PC-3 (cell line): ENCODE results near the gene FZR1. TPM values are rescaled to one million over a fixed set of nuclear protein-coding genes. Genes with fewer than 3 reads are reported as not detected.

Experiments used
- ATAC-seq: fragments of 200-7000 bp; cut with Tn5 transposase; 2 replicates; pipeline ENCODE4 v1.9.1; 2020; ENCODE audit warnings: mild to moderate bottlenecking, moderate library complexity
- BruUV-seq: library from RNA; stranded (reverse); fragments of 400-500 nt; replicated peaks from 2 replicates; lab custom pipeline; 2021; lab: Mats Ljungman, UMichigan
- CTCF ChIA-PET: fragments of 300-600 bp; sonication (Branson Sonifier 250); formaldehyde crosslinking; loops from one replicate; lab custom pipeline; 2022; ENCODE audit warnings: antibody characterized with exemption; lab: Charles Lee
- POLR2A ChIA-PET: fragments of 300-600 bp; sonication (Branson Sonifier 250); formaldehyde crosslinking; loops from one replicate; lab custom pipeline; 2022; ENCODE audit warnings: antibody characterized with exemption; ENCODE audit not compliant: unreplicated experiment; lab: Charles Lee
- DNase-seq: peaks from one replicate; pipeline ENCODE4 v3.0.0-alpha.2; 2015
- H2AFZ ChIP-seq: fragments of 300-600 bp; sonication (generic); 2 replicates; pipeline ENCODE4 v1.6.0; 2016; ENCODE audit warnings: antibody characterized with exemption, low read length
- H3F3A ChIP-seq: fragments of 300-600 bp; sonication (generic); one replicate; pipeline ENCODE4 v1.6.0; 2017; ENCODE audit warnings: antibody characterized with exemption, low read length, control low read depth, mild to moderate bottlenecking; ENCODE audit not compliant: unreplicated experiment
- H3K27ac ChIP-seq: fragments of 300-600 bp; sonication (generic); 2 replicates; pipeline ENCODE4 v1.5.1; 2016; ENCODE audit warnings: mild to moderate bottlenecking, low read length
- H3K27me3 ChIP-seq: fragments of 300-600 bp; sonication (generic); 2 replicates; pipeline ENCODE4 v1.6.1; 2016; ENCODE audit warnings: low read length, mixed read lengths
- H3K36me3 ChIP-seq: fragments of 300-600 bp; sonication (generic); 2 replicates; pipeline ENCODE4 v1.6.1; 2016; ENCODE audit warnings: low read depth, mixed run types, low read length, mixed read lengths
- H3K4me1 ChIP-seq: fragments of 300-600 bp; sonication (generic); 2 replicates; pipeline ENCODE4 v1.5.1; 2016; ENCODE audit warnings: low read length; ENCODE audit not compliant: insufficient read depth
- H3K4me2 ChIP-seq: fragments of 300-600 bp; sonication (generic); 2 replicates; pipeline ENCODE4 v1.6.0; 2016; ENCODE audit warnings: low read length
- H3K4me3 ChIP-seq: fragments of 300-600 bp; sonication (generic); 2 replicates; pipeline ENCODE4 v1.5.1; 2016; ENCODE audit warnings: mild to moderate bottlenecking, low read length, mixed read lengths
- H3K79me2 ChIP-seq: fragments of 300-600 bp; sonication (generic); 2 replicates; pipeline ENCODE4 v1.6.1; 2017; ENCODE audit warnings: low read length, mixed read lengths
- H3K9ac ChIP-seq: fragments of 300-600 bp; sonication (generic); 2 replicates; pipeline ENCODE4 v1.6.0; 2016; ENCODE audit warnings: mild to moderate bottlenecking, low read length
- H3K9me2 ChIP-seq: fragments of 300-600 bp; sonication (generic); replicated peaks from 2 replicates; pipeline ENCODE4 v1.6.1; 2016; ENCODE audit warnings: mixed run types, low read length, mixed read lengths
- H3K9me3 ChIP-seq: fragments of 300-600 bp; sonication (generic); 2 replicates; pipeline ENCODE4 v1.6.1; 2016; ENCODE audit warnings: low read length, mixed read lengths
- H4K20me1 ChIP-seq: fragments of 300-600 bp; sonication (generic); 2 replicates; pipeline ENCODE4 v1.6.1; 2016; ENCODE audit warnings: low read length, mixed read lengths
- EZH2 ChIP-seq: fragments of 300-600 bp; sonication (generic); IDR thresholded peaks from one replicate; pipeline ENCODE4 v1.6.1; 2017; ENCODE audit warnings: antibody characterized with exemption, mild to moderate bottlenecking, low read length; ENCODE audit not compliant: unreplicated experiment
- EZH2phosphoT487 ChIP-seq: fragments of 300-600 bp; sonication (generic); IDR thresholded peaks from 2 replicates; pipeline ENCODE4 v1.6.1; 2018; ENCODE audit warnings: mild to moderate bottlenecking, antibody characterized with exemption, low read length, borderline replicate concordance
- intact Hi-C: fragments of 100-400 bp; cut with micrococcal nuclease; formaldehyde crosslinking; loops from 2 replicates; pipeline ENCODE4 v1.9.0; 2023
- total RNA-seq: library from RNA; depleted of rRNA; stranded (reverse); fragments of >200 nt; gene quantifications from 2 replicates; pipeline ENCODE4 v1.2.3, GENCODE V29; 2014
- TF ChIP-seq, protein P1 (sequence below): fragments of 300-600 bp; sonication (generic); conservative IDR thresholded peaks from 2 replicates; pipeline ENCODE4 v1.5.1; 2017; ENCODE audit warnings: antibody characterized with exemption, low read depth, mild to moderate bottlenecking, low read length

FZR1 gene
- total RNA-seq, 1 experiment from 2014 or later = 53.6 TPM

DNA sequence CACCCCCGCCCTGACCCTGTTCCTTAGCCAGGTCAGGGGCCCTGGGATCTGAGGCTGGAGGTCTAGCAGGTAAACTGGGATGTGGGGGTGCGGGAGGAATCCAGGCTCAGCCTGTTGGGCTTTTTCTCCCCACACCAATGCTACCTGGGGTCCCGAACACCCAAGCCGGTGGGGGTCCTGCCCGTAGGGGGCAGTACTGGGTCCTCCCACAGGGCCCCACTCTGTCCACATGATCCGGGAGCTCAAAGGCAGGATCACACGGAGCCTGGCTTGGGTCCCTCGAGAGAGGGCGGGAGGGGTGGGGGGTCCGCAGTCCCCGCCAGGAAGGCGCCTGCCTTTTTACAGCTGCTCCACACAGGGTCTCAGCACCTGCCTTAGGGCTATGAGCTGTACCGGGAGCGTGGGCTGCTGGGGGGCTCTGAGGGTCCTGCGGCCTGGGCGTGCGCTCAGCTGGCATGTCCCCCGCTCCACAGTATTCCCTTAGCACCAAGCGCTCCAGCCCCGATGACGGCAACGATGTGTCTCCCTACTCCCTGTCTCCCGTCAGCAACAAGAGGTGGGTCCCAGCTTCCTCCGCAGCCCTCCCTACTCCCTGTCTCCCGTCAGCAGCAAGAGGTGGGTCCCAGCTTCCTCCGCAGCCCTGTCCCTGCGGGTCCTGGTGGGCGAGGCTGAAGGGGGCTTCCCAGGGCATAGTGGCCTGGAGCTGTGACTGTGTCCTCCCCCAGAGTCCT, 20.6 kb downstream of the FZR1 start:
- no peak overlapping the region for H3K9ac ChIP-seq
- DNase-seq (no peak), ATAC-seq (no peak)
- H3F3A ChIP-seq = no peaks in the 10 kb centered on the region
- POLR2A ChIA-PET = no interaction called here
- H3K27me3 ChIP-seq = no peaks in the 10 kb centered on the region
- intact Hi-C loops = no loop called here
- no peaks in the 10 kb centered on the region for H3K9me2 ChIP-seq
- H3K4me3 ChIP-seq = no peak overlapping the region
- no peaks in the 10 kb centered on the region for H3K9me3 ChIP-seq
- no TSS peak for BruUV-seq
- CTCF ChIA-PET = no interaction called here
- no peaks in the 10 kb centered on the region for H4K20me1 ChIP-seq
- H3K36me3 ChIP-seq = no peaks in the 10 kb centered on the region; the same call in 1 of the 2 replicates
- H3K4me2 ChIP-seq = no peak overlapping the region
- H3K79me2 ChIP-seq = peaks cover 6% of the 10 kb centered on the region; the same call in 1 of the 2 replicates
- TF ChIP-seq EZH2phosphoT487 (no peak), EZH2 (no peak)
- TF ChIP-seq, protein P1, sequence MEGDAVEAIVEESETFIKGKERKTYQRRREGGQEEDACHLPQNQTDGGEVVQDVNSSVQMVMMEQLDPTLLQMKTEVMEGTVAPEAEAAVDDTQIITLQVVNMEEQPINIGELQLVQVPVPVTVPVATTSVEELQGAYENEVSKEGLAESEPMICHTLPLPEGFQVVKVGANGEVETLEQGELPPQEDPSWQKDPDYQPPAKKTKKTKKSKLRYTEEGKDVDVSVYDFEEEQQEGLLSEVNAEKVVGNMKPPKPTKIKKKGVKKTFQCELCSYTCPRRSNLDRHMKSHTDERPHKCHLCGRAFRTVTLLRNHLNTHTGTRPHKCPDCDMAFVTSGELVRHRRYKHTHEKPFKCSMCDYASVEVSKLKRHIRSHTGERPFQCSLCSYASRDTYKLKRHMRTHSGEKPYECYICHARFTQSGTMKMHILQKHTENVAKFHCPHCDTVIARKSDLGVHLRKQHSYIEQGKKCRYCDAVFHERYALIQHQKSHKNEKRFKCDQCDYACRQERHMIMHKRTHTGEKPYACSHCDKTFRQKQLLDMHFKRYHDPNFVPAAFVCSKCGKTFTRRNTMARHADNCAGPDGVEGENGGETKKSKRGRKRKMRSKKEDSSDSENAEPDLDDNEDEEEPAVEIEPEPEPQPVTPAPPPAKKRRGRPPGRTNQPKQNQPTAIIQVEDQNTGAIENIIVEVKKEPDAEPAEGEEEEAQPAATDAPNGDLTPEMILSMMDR = no peak; the same call in 1 of the 2 replicates
- H2AFZ ChIP-seq = no peak overlapping the region
- H3K4me1 ChIP-seq = no peaks in the 10 kb centered on the region
- no peak overlapping the region for H3K27ac ChIP-seq

DNA sequence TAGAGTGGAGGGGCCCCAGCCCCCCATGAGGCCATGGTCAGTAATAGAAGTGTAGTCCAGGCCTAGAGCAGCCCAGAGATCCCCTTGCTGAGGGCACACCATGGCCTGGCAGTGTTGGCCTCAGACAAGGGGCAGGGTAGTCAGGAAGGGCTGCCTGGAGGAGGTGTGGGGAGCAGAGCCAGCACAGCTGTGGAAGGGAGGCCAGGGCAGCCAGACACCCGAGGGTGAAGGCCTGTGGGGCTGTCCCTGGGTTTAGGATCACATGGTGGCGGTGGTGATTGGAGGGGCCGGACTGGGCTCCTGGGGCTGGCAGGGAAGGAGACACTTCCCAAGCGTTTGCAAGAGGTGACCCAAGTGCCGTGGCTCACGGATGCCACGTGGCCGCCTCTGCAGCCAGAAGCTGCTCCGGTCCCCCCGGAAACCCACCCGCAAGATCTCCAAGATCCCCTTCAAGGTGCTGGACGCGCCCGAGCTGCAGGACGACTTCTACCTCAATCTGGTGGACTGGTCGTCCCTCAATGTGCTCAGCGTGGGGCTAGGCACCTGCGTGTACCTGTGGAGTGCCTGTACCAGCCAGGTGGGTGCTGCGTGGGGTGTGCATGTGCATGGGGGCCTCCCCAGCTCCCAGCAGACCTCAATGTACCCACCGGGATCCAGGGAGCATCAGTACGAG, 21.3 kb downstream of the FZR1 start:
- Histone ChIP-seq H3K9me2 (no peaks in the 10 kb centered on the region), H4K20me1 (no peaks in the 10 kb centered on the region), H2AFZ (no peak overlapping the region), H3F3A (no peaks in the 10 kb centered on the region), H3K9ac (no peak overlapping the region), H3K27me3 (no peaks in the 10 kb centered on the region), H3K79me2 (peaks cover under 1% of the 10 kb centered on the region; the same call in 1 of the 2 replicates), H3K4me3 (no peak overlapping the region), H3K4me1 (no peaks in the 10 kb centered on the region), H3K9me3 (no peaks in the 10 kb centered on the region), H3K4me2 (no peak overlapping the region), H3K36me3 (no peaks in the 10 kb centered on the region; the same call in 1 of the 2 replicates), H3K27ac (no peak overlapping the region)
- ATAC-seq (no peak), DNase-seq (no peak)
- ChIA-PET CTCF (no interaction called here), POLR2A (no interaction called here)
- TF ChIP-seq, protein P1 = no peak
- TF ChIP-seq EZH2 (no peak), EZH2phosphoT487 (no peak)
- intact Hi-C loops = no loop called here
- no TSS peak for BruUV-seq

DNA sequence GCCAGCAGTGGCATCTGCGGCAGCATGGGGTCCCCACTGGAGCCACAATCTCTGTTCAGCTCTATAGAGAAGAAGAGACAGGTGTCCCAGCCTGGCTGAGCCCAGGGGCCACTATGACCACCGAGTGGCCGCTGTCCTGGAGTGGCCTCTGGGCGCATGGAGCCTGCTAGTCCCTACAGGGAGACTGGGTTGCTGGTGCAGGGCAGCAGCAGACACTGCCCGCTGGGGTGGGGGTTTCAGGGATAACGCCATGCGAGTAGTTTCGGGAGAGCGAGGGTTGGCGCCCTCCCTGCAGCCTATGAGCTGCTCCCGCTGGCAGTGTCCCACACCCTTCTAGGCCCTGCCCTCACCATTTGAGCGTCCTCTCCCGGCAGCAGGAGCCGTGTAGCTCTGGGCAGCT, 22.0 kb downstream of the FZR1 start:
- no peak overlapping the region for H3K4me3 ChIP-seq
- no peaks in the 10 kb centered on the region for H3K79me2 ChIP-seq
- no peak overlapping the region for H3K4me2 ChIP-seq
- no peaks in the 10 kb centered on the region for H3K27me3 ChIP-seq
- no TSS peak for BruUV-seq
- TF ChIP-seq EZH2phosphoT487 = no peak
- no peak overlapping the region for H2AFZ ChIP-seq
- ChIA-PET CTCF (no interaction called here), POLR2A (no interaction called here)
- DNase-seq (no peak), ATAC-seq (no peak)
- no peaks in the 10 kb centered on the region for H4K20me1 ChIP-seq
- H3K36me3 ChIP-seq = no peaks in the 10 kb centered on the region; the same call in 1 of the 2 replicates
- no peak overlapping the region for H3K27ac ChIP-seq
- H3F3A ChIP-seq = no peaks in the 10 kb centered on the region
- H3K9me3 ChIP-seq = no peaks in the 10 kb centered on the region
- no peak overlapping the region for H3K9ac ChIP-seq
- no peaks in the 10 kb centered on the region for H3K9me2 ChIP-seq
- no peaks in the 10 kb centered on the region for H3K4me1 ChIP-seq
- intact Hi-C loops = no loop called here
